IMR-90 (cell line): Measurements from ENCODE around the gene BRAT1.

ENCODE experiments used
- CEBPB ChIP-seq: IDR thresholded peaks from 2 replicates; pipeline ENCODE4 v1.6.1; 2012; ENCODE audit warnings: low read depth, low read length, improper control_type of control experiment
- MAFK ChIP-seq: IDR thresholded peaks from 2 replicates; pipeline ENCODE4 v1.6.1; 2012; ENCODE audit warnings: low read depth, low read length, improper control_type of control experiment
- MXI1 ChIP-seq: IDR thresholded peaks from 2 replicates; pipeline ENCODE4 v1.6.1; 2012; ENCODE audit warnings: low read depth, mild to moderate bottlenecking, low read length, moderate library complexity, borderline replicate concordance
- POLR2A ChIP-seq: IDR thresholded peaks from 2 replicates; pipeline ENCODE4 v1.6.1; 2012; ENCODE audit warnings: mild to moderate bottlenecking, low read depth, low read length
- RAD21 ChIP-seq: IDR thresholded peaks from 2 replicates; pipeline ENCODE4 v1.6.1; 2012; ENCODE audit warnings: low read length, improper control_type of control experiment
- RCOR1 ChIP-seq: IDR thresholded peaks from 2 replicates; pipeline ENCODE4 v1.6.1; 2012; ENCODE audit warnings: mild to moderate bottlenecking, low read length, improper control_type of control experiment; ENCODE audit not compliant: insufficient replicate concordance
- SMC3 ChIP-seq: fragments of 150-350 bp; IDR thresholded peaks from 2 replicates; pipeline ENCODE4 v1.6.1; 2016; ENCODE audit warnings: low read depth, mild to moderate bottlenecking, antibody characterized with exemption, low read length, moderate library complexity
- TF ChIP-seq, protein P1 (sequence below): conservative IDR thresholded peaks from 2 replicates; pipeline ENCODE4 v1.5.1; 2012; ENCODE audit warnings: mild to moderate bottlenecking, low read depth, low read length, improper control_type of control experiment
- TF ChIP-seq, protein P2 (sequence below): fragments of 150-350 bp; IDR thresholded peaks from 2 replicates; pipeline ENCODE4 v1.6.1; 2016; ENCODE audit warnings: low read depth, mild to moderate bottlenecking, low read length, moderate library complexity, borderline replicate concordance

DNA sequence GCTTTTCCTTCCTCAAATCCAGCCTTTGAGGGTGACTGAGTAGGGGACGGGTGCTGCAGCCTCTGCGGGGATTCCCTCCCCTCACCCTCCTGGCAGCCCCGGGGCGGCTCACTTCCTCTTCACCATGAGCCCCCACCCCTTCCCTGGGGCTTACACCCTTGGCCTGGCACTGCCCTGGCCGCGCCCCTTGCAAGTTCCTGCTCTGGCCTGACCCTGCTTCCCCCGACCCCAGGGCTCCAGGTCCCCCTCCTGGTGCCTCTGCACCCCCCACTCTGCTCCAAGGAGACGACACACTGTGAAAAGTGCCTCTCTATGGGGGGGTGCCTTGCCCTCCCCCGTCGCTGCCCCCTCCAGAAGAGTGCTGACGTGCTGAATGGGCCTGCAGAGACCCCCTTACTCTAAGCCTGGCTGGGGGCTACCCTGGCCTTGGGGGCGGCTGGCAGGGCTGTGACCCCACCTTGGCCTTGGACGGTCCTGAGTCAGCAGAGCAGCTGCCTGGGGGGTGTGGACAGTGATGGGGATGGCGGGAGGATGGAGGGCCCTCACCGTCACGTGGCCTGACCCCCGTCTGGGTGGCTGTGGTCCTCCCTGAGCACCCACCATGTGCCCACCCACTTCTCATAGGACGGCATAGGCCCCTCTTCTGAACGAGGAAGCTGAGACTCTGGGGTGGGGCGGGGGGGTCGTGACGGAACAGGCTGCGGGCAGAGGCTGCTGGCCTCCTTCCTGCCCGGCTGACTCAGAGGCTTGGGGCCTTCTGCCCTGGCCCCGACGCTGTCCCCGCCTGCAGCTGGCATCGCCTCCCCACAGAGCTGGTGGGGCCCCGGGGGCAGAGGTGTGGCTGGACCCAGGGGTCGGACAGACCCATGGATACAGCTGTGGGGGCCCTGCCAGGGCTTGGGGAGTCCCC lies 25.9 kb downstream of the BRAT1 start:
- TF ChIP-seq, protein P1, sequence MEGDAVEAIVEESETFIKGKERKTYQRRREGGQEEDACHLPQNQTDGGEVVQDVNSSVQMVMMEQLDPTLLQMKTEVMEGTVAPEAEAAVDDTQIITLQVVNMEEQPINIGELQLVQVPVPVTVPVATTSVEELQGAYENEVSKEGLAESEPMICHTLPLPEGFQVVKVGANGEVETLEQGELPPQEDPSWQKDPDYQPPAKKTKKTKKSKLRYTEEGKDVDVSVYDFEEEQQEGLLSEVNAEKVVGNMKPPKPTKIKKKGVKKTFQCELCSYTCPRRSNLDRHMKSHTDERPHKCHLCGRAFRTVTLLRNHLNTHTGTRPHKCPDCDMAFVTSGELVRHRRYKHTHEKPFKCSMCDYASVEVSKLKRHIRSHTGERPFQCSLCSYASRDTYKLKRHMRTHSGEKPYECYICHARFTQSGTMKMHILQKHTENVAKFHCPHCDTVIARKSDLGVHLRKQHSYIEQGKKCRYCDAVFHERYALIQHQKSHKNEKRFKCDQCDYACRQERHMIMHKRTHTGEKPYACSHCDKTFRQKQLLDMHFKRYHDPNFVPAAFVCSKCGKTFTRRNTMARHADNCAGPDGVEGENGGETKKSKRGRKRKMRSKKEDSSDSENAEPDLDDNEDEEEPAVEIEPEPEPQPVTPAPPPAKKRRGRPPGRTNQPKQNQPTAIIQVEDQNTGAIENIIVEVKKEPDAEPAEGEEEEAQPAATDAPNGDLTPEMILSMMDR, result no peak
- no peak for TF ChIP-seq POLR2A
- no peak for TF ChIP-seq RCOR1
- no peak for TF ChIP-seq CEBPB
- TF ChIP-seq MAFK, result peak; percentile 34; the same call in 1 of the 2 replicates
- TF ChIP-seq, protein P2, sequence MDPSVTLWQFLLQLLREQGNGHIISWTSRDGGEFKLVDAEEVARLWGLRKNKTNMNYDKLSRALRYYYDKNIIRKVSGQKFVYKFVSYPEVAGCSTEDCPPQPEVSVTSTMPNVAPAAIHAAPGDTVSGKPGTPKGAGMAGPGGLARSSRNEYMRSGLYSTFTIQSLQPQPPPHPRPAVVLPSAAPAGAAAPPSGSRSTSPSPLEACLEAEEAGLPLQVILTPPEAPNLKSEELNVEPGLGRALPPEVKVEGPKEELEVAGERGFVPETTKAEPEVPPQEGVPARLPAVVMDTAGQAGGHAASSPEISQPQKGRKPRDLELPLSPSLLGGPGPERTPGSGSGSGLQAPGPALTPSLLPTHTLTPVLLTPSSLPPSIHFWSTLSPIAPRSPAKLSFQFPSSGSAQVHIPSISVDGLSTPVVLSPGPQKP, result no peak
- no peak for TF ChIP-seq MXI1
- no peak for TF ChIP-seq RAD21
- TF ChIP-seq SMC3, result no peak
